Eye (tissue), 1 donor: ENCODE data around the gene ACAD8.

Source experiments
- DNase-seq: peaks from one replicate; pipeline ENCODE4 v3.0.0-alpha.2; 2015

ACAD8 gene

DNA sequence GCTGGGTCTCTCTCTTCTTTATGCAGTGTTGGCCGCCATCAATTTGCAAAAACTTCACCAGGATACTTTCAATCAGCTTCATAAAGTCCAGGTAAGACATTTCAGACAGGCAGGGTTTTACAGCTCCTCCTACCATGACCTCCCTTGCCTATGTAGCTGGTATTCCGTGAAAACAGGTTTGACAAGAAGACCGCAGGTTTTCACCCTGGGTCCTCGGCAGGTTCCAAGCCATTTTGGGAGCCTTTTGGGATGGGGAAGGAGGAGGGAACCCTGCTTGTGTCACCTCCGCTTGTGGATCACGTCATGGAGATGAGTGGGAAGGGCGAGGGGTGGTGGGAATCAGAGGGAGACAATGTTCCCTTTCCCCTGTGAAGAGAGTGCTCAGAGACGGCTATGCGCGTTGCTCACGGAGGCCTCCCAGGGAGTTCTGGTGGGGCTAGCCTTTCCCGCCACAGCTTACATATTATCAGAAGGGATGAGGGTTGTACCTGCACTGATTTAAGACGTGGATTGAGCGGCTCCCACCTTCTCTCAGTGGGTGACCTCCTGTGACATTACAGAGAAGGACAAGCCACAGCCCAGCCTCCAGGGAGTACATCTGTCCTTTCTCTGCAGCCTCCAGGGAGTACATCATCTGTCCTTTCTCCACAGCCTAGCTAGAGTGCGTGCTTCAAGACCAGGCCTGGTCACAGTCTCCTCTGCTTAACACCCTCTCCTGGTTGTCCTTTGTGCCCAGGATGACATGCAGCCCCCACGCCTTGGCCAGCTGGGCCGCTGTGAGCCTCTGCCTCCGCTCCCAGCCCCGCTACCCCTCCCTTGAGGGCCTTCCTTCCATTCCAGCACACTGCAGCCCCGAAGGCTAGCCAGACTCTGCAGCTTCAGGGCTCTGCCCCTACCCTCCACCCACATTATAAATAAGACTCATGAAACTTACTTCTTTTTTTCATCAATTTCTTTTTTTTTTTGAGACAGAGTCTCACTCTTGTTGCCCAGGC is 40.0 kb downstream of the ACAD8 start:
- no peak for DNase-seq

DNA sequence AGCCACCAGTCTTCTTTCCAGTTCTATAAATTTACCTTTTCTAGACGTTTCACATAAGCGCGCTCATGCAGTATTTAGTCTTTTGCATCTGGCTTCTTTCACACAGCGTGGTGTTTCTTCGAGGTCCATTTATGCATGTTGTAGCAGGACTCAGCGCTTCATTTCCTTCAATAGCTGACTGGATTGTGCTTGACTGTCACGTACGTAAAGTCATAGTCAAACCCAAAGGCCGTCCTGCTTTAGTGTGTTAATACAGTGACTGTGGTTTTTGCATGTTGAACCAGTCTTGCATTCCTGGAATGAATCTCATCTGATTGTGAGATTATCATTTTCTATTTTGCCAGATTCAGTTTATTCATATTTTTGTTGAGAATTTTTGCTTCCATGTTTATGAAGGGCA is 41.3 kb downstream of the ACAD8 start:
- DNase-seq = no peak

DNA sequence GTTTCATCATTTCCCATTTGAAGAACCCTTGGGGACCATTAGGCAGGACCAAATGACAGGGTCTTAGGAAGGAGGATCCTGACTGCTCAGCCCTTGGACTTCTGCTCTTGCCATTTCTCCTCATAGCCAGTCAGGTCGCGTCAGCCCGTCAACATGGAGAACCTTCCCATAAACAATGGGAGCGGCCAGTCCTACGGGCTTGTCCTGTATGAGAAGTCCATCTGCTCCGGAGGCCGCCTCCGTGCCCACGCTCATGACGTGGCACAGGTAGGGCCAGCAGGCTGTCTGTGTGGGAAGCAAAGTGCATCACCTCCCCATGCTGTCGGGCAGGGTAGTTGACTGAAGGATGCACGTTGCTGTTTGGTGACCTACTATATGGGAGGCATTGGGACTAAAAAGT is 58.9 kb downstream of the ACAD8 start:
- DNase-seq = no peak

DNA sequence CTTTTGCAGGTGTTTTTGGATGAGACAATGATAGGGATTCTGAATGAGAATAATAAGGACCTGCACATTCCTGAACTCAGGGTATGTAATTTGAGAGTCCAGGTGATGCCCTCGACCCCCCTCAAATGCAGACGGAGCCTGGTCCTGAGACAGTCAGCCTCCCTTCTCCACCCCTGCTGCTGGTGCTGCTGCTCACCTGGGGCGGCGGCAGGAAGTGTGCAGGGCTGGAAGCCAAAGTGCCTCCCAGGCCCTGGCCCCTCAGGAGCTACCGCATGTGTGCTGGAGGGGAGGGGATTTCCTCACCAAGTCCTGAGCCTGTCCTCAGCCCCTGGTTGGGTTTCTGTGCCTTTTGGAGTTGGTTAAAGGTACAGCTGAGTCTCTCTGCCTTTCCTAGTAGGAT is 59.4 kb downstream of the ACAD8 start:
- no peak for DNase-seq

DNA sequence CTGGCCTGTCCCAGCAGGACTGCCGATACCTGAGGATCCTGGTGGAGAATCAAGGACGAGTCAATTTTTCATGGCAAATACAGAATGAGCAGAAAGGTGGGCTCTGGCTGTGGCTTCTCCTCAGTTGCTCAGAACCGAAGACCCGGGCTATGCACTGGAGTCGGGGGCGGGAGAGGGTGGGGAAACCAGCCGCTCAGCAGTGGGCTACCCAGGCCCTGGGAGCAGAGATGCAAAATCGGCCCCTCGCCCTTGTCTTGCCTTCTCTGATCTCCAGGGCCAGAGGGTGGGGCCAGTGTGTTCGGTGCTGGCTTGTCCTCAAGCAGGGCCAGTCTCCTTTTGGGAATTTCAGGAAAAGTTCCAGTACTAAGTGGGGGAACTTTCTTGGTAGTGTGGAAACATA is 60.0 kb downstream of the ACAD8 start:
- DNase-seq = no peak

DNA sequence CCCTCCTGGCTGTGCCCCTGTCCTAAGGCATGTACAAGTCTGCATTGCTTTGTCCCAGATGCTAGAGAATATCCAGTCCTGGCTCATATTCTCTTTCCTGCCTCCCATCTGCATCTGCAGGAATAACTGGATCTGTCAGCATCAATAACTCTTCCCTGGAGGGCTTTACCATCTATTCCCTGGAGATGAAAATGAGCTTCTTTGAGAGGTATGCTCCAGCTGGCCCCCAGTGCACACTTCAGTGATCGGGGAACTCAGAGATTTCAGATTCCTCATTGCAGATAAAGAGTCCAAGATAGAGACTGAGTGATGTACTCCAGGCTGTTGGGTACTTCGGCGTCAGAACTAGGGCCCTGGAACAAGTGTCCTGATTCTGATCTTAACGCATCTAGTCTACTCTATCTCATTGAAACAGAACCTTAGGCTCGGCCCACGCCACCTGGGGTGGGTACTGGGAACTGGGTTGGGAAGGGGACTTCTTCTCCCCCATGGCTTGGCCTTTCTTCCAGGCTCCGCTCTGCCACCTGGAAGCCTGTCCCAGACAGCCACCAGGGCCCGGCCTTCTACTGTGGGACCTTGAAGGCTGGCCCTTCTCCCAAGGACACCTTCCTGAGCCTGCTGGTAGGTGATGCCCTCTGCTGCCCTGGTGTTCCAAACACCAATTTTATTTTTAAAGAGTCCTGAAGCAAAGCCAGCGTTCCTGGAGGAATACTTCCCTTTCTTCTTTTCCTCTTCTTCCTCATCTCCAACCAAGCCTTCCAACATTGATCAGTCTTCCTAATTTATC is 60.6 kb downstream of the ACAD8 start:
- DNase-seq = peak; percentile 40
